NCI-H1694 (cell line): ENCODE measurements around the gene CENPB.

ENCODE experiments used
- DNase-seq: peaks from one replicate; lab custom pipeline; 2025; lab: John Stamatoyannopoulos, UW

CENPB gene

DNA sequence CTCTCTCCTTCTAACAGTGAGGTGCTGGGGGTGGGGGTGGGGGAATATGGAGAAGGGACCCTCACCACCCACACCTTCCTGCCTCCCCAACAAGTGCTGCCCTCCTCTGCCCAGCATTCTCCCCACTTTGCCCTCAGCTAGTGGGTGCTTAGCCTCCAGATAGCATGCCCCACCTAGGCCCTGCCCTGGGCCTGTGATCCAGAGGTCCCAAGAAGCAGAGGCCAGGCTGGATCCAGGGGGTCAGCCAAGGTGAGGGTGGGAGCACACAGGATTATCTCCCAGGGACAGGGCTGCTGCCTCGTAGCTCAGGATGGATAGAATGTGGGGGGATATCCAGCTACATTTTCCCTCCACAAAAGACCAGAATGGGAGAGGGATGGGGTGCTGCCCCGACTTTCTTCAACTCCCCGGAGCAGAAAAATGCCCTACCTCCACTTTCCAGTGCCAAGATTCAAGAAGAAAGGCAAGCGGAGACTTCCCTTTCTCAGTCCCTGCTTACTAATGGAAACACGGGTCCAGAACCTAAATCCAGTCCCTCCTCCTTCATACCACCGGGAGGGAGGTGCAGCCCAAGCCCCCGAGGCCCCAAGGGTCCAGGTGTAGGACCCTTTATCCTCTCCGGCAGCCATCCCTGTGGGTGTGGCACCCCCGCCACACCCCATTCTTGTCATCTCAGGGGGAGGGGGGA lies 20.0 kb downstream of the CENPB start:
- DNase-seq, result no peak

DNA sequence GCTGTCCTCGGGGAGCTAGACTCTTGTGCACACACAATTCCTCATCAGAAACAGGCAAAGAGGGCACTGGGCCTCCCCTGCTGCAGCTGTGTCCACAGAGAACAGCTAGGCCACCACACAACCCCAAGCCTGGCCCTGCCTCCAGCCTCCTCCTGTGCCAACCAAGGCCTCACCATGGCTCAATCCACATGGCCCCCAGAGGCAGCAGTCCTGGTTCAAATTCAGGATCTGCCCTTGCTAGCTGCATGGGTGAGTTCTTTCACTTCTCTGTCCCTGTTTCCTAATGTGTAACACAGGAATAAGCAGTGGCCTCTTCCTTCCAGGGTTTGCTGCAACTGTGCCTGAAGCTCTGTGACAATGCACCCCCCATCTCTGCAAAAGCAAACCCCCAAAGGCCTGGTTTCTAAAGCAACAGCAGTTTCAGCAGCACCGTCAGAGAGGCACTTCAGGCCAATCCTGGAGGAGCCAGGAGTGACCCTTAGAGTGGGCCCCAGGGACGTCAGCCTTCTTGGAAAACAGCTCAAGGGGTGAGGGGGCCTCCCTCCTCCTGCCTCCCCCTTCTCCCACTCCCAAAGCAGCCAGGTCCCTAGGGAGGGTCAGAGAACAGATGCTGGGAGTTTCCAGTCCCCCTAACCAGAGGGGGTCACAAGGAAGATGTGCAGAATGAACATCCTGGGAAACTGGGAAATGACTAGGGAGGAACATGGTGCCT lies 21.2 kb downstream of the CENPB start:
- no peak for DNase-seq

DNA sequence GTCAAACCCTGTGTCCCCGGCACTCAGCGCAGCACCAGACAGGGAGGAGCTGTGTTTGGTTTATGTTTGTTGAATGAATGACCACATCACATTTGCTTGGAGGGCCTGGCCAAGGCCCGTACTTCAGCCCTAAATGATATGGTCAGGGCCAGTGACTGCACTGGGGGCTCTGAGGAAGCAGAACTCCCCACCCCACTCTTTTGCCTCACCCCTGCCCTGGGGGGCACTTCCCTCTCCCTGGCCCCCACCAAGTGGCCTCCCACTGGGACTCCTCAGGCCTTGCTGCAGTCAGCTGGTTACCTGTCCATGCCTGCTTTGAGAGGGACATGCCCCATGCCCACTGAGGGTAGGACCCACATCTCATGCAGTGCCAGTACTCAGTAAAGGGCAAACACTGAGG lies 21.9 kb downstream of the CENPB start:
- no peak for DNase-seq

DNA sequence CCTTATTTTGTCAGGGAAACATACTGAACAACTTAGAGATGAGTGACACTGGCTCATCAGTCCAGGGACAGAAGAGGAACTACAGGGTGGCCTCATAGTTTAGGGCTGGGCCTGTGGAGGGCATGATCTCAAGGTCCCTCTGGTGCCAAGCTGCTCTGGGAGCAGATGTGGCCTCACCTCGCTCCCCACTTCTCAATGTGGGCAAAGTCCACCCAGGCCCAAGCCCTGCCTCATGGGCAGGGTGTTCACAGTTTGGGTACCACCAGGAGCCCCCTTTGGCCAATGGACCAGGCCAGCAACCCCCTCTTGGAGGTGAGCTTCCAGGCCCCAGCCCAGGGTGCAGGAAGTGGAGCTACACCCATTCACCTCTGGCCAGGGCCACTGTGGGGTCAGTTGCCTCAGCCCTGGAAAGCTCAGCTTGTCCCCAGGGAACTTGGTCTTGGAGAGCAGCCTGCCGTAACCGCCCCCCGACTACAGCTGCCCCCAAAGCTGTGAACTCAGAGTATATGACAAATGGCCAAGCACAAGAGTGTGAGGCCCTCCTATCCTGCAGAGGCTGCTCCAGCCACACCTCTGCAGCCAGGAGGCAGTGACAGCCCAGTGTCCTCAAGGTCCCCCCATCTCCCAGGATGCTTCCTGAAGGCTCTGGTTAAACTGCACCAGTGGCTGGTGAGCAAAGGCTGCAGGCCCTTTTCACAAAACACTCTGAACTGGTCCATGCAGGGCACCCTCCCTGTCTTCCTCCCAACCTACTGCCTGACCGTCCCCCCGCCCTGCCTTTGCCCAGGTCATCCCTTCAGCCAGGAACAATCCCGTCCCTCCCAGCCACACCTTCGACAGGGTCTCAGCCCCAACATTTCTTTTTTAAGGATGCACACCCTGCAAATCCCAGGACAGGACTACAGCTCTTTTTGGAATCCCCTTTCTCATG lies 22.6 kb downstream of the CENPB start:
- DNase-seq, result no peak

DNA sequence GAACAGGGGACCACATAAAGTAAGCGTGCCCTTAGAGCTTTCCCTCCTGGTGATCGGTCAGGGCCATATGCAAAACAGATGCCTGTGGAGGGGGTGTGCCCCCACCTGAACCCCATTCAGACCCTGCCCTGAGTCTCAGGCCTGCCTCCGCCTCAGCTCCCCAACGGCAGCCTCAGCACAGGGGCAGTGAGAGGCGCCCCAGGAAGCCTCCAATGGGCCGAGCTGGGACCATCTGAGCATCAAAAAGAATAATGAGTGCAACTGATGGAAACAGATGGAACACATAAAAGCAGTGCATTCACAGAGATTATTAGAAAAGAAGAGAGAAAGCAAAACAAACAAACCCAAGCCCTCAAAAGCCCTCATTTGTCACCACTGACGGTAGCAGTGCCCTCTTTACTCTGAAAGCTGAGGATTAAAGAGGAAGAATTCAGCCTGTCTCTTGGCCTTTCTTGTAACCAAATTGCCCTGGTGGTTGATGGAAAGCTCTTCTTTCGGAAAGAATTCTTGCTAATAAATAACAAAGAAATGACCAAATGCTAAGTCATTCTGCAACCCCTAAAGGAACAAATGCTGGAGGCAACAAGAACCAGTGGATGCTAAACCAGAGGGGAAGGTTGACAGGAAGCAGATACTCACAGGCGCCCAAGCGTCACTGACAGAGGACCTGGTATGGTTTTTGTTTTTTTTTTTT lies 25.7 kb downstream of the CENPB start:
- DNase-seq, result no peak

DNA sequence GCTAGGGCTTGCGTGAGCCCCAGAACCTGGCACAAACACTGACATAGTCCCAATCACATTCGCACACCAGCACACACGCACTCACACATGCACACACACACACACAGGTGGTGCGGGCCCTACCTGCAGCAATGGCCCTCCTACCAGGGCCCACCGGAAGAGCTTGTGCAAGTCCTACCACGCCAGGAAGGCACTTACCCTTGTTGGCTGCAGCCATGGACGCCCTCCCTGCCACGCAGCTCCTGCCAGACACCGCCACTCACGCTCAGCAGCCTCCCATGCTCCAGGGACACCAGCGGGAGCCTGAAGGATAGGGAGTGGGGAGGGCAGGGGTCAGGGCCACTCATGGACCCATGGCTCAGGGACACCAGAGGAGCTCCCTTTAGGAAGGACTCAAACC lies 26.7 kb downstream of the CENPB start:
- no peak for DNase-seq

DNA sequence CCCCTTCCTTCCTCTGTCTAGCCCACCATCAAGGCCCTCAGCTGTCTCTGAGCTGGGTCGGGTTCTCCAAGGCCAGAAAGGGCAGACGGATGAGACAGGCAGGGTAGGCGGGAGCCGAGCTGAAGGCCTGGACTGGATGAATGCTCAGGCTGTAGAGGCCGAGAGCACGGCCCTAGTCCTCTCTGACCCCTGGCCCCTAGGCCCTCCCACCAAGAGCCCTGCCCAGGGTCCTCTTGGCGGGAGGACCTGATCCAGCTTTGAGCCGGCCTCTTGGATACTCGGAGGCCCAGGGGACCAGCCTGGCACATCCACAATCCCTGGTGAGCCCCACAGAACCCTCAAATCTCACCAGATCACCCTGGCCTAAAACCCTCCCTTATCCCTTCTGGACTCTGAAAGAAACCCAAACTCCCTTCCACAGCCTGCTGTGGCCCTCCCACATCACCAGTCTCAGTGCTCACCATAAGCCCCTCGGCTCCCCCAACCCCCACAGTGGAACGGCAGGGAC lies 27.2 kb downstream of the CENPB start:
- no peak for DNase-seq

DNA sequence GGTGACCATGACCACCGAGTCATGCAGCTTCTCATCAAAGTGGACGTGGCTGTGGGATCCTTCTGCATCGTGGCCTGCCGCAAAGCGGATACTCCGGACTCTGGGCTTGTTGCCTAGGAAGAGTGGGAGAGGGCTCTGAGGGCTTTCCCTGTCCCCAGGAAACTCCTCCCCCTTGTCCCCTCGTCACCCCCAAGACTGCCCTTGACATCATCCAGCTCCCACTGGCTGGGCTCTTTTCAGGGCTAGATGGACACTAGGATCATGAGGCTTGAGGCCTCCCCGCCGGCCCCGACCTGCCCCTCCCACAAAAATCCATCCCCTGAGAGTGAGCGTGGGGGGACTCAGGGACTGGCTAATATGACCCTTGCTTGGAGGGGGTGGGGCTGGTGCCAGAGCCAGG lies 28.0 kb downstream of the CENPB start:
- no peak for DNase-seq

DNA sequence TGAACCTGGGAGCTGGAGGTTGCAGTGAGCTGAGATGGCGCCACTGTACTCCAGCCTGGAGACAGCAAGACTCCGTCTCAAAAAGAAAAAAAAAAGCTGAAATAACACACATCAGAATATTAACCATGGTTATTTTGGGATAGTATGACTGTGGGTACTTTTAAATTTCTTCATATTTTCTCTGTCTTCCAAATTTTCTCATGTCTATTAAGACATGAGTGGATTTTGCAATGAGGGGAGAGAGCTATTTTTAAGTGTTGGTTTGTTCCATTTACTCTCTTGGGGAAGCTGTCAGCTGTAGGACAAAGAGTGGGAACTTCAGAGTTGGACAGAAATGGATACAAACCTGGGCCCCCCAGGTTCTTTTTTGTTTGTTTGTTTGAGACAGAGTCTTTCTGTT lies 29.3 kb downstream of the CENPB start:
- DNase-seq, result no peak

DNA sequence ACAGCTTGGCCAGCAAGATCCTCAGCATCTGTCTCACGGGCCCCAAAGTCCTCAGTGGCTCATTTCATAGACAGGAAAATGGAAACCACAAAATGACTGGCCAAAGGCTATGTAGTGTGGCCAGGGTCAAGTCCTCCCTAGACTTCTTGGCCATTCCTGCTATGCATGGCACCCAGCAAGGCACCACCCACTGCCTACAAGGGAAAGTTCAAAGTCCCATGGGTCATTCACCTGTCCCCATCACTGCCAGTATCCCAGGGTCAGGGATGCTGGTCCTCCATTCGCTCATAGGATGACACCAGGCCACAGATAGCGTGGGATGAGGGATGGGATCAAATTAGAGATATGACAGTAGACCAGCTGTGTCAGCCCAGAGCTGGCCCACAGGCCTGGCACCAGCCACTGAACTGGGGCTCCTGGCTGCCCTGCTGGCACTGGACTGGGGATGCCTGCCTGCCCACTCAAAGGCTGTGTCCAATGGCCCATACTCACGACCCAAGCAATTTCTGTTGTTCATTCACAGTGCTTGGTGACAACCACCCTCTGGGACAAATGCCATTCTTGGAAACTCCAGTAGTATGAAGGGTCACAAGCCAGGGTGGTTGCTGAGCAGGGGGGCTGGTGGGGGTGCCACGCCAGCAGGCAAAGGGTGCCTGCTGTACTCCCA lies 30.6 kb downstream of the CENPB start:
- no peak for DNase-seq

DNA sequence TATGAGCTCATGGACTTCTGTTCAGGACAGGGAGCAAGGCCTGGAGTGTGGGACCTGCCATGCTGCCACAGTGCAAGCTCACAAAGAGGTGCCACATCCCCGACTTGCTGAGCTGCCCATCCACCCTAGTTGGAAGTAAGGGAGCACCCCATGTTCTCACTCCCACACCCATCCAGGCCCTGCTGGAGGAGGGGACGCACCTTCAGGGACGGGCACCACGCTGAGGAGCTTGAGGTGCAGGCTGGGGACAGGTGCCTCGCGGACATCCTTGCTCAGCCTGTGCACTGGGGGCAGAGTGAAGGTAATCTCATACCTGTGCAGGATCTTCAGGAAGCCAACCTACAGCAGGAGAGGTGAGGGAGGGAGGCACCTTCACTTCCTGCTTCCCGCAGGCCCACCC lies 31.3 kb downstream of the CENPB start:
- DNase-seq, result no peak

DNA sequence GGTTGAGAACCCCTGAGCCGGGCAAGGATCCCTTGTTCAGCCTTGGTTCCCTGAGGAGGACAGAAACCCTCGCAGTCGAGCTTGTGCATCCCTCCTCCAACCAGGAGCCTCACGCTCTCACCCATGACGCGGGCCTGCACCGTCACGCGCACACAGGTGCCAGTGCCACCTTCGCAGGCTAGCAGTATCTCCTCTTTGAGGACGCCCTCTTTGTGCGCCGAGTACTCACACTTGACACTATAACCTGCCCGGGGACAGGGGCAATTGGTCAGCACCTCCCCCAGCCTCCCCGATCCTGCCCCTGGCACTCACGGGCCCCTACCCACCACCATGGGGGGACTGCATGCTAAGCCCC lies 32.3 kb downstream of the CENPB start:
- DNase-seq, result no peak

DNA sequence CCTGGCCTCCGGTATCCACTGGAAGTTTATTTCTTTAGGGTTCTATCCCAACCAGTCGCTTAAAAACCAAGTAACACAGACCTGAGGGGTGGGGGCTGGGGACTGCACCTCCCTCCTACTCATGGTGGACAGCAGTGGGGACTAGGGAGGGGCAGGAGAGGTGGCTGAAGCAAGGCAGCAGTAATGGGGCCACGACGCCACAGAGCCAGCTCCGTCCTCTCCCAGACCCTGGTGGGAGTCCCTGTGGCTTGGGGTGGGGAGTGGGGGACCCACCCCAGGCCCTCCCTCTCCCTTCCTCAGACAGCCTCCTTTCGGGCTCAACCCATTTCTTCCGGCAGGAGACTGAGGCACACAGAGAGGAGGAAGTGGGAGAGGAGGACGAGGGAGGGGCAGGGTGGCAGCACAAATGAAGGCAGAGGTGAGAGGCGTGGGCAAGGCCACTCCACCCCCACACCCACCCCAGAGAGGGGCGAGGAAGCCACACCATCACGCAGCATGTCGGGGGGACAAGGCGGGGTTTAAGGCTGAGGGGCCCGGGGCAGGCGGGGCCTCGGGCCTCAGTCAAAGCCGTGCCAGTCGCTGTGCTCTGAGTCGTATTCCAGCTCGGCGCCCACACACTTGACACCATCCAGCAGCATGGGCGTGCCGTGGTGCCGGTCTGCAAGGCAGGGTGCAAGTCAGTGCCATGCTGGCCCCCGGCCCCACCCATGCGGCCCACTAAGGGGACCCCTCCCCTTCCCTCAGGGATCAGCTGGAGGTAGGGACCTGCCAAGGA lies 32.9 kb downstream of the CENPB start:
- no peak for DNase-seq

DNA sequence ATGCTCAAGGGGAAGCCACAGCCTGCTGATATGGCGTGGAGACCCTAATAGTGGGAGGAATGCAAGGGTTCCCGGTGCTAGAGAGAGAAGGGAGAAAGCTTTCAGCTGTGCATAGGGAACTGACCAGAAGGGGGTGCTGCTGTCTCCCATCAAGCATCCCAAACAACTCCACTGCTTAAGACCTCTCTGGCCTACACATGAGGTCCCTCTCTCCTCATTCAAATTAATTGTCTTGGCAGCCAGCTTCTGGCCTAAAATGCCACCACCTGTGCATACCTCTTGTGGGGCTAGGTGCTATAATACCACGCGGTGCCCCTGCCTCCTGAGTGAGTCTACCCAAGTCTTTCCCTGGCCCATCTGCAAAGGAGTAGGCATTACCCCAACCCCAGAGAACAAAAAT lies 33.4 kb downstream of the CENPB start:
- peak; percentile 76 for DNase-seq

DNA sequence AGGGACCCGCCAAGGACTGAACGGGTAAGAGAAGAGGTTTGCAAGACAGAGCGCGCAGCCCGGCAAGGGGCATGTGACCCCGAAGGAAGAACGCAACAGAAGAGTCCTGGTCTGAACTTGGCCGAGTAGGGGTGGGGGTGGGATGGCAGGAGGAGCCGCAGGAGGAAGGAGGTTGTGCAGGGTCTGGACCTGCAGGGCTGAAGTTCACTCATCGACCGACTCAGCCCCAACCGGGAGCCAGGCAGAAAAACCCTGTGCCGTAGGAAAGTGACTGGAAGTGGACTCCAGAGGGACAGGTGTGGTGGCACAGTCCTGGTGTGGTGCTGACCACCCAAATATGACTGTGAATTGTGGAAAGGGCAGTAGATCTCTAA lies 34.2 kb downstream of the CENPB start:
- no peak for DNase-seq

DNA sequence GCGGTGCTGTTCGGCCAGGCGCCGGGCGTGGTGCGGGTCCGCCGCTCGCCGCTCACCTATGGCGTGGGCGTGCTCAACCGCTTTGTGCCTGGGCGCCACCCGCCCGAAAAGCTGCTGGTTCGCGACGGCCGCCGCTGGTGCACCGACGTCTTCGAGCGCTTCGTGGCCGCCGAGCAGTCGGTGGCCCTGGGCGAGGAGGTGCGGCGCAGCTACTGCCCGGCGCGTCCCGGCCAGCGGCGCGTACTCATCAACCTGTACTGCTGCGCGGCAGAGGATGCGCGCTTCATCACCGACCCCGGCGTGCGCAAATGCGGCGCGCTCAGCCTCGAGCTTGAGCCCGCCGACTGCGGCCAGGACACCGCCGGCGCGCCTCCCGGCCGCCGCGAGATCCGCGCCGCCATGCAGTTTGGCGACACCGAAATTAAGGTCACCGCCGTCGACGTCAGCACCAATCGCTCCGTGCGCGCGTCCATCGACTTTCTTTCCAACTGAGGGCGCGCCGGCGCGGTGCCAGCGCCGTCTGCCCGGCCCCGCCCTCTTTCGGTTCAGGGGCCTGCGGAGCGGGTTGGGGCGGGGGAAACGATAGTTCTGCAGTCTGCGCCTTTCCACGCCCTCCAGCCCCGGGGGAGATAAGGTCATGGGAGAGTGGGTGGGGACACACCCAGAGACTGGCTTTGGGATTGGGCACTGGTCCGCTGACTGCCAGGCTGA lies 34.7 kb downstream of the CENPB start:
- DNase-seq, result no peak

DNA sequence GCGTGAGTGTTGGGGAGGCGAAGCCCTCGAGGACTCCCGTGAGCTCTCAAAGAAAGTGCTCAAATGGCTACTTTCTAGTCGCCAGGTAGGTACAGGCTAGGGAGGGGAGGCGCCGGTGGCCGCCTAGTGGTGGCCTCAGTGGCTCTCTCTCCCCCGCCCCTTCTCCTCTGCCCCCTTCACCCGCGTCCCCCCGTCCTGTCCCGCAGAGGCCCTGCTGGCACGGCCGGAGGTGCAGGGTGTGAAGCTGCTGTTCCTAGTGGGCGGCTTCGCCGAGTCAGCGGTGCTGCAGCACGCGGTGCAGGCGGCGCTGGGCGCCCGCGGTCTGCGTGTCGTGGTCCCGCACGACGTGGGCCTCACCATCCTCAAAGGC lies 35.2 kb downstream of the CENPB start:
- DNase-seq, result no peak

DNA sequence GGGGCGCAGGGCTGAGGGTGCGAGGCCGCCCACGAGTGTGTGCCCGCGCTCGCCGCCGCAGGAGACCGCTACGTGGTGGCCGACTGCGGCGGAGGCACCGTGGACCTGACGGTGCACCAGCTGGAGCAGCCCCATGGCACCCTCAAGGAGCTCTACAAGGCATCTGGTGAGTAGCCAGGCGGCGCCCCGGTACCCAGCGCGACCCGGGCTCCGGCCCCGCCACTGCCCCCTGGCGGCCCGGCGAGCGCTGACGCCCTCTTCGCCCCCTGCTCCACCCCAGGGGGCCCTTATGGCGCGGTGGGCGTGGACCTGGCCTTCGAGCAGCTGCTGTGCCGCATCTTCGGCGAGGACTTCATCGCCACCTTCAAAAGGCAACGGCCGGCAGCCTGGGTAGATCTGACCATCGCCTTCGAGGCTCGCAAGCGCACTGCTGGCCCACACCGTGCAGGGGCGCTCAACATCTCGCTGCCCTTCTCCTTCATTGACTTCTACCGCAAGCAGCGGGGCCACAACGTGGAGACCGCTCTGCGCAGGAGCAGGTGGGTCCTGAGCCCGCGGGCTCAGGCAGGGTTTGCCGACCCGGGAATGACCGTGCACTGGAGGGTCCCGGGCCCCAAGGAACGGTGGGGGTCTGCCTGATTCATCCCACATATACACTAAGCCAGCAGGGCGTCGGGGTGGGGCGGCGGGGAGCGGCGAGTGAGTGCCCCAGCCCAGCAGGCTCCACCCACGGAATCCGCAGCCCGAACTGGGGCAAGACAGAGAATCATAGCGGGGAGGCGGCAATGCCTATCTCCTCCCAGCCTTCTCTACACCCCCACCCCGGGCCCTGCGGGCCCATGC lies 36.6 kb downstream of the CENPB start:
- DNase-seq, result peak; percentile 70

DNA sequence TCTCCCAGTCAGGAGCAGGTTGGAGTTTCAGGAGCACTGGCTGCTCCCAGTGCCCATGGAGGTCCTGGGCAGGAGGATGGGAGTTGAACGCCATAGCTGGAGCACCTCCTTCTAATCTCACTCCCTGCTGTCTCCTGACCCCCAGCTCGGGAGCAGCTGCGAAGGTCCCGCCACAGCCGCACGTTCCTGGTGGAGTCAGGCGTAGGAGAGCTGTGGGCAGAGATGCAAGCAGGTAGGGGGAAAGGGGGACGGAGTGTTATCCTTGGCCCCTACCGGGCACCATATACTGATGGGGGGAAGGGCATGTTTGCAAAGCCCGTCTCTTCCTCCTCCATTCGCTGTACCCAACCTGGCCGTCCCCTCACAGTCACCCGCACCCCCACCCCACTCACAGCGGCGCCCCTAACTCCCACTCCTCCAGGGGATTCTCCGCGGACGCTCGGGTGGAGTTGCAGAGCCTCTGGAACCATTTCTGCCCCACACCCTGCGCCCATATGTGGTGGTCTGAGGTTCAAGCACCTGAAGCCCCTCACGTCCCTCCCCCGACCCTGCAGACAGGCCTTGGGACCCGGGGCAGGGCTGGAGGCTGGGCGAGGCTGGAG lies 37.4 kb downstream of the CENPB start:
- no peak for DNase-seq
